GM12878 (cell line): ENCODE results near the gene SLC30A7. TPM values are rescaled to one million over a fixed set of nuclear protein-coding genes. Genes with fewer than 3 reads are reported as not detected.
"Not testable (repeated sequence)": the region's sequence is repeated elsewhere in the genome, so short reads cannot be mapped to it uniquely, and the experiment has no call there.

Experiments used
- ATAC-seq: fragments of 200-7000 bp; cut with Tn5 transposase; 3 replicates; pipeline ENCODE4 v1.9.1; 2020; ENCODE audit warnings: mild to moderate bottlenecking, moderate library complexity
- BruUV-seq: library from RNA; stranded (reverse); fragments of 400-500 nt; replicated peaks from 2 replicates; lab custom pipeline; 2021; lab: Mats Ljungman, UMichigan
- CTCF ChIA-PET: fragments of 300-600 bp; sonication (Branson Sonifier 250); formaldehyde crosslinking; extraction: SDS; loops from one replicate; lab custom pipeline; 2021; ENCODE audit warnings: inconsistent platforms; lab: Yijun Ruan, JAX
- POLR2A ChIA-PET: fragments of 350-600 bp; formaldehyde crosslinking; extraction: SDS; loops from one replicate; lab custom pipeline; 2021; ENCODE audit warnings: inconsistent platforms; lab: Charles Lee
- RAD21 ChIA-PET: fragments of 300-600 bp; sonication (Branson Sonifier 250); formaldehyde crosslinking; loops from one replicate; lab custom pipeline; 2023; ENCODE audit warnings: antibody characterized with exemption; ENCODE audit not compliant: unreplicated experiment; lab: Charles Lee
- SMC1A ChIA-PET: fragments of 300-600 bp; sonication (Branson Sonifier 250); formaldehyde crosslinking; loops from one replicate; lab custom pipeline; 2023; ENCODE audit not compliant: unreplicated experiment, uncharacterized antibody; lab: Charles Lee
- DNase-seq: peaks from one replicate; pipeline ENCODE4 v3.0.0-alpha.2; 2011; ENCODE audit warnings: low read depth, low spot score
- FAIRE-seq: peaks from 3 replicates; lab custom pipeline; 2011; peaks lifted over from hg19 to GRCh38; lab: Jason Lieb, UNC
- H2AFZ ChIP-seq: 2 replicates; pipeline ENCODE4 v1.6.0; 2011; ENCODE audit warnings: low read depth, low read length, control low read depth; ENCODE audit not compliant: control insufficient read depth
- H3K27ac ChIP-seq: 2 replicates; pipeline ENCODE4 v1.5.1; 2011; ENCODE audit warnings: control low read depth; ENCODE audit not compliant: control insufficient read depth, insufficient read depth
- H3K27me3 ChIP-seq, 2 experiments: replicated peaks in 1 of 2; 2 replicates each; pipeline versions ENCODE4 v1.6.0 to v1.6.1; 2011; ENCODE audit warnings: low read length in 1 of 2; ENCODE audit not compliant: control insufficient read depth in 2 of 2, insufficient read depth in 2 of 2
- H3K36me3 ChIP-seq, 2 experiments: 2 replicates each; pipeline ENCODE4 v1.5.1; 2011; ENCODE audit warnings: low read length in 1 of 2; ENCODE audit not compliant: control insufficient read depth in 2 of 2, insufficient read depth in 2 of 2
- H3K4me1 ChIP-seq: 2 replicates; pipeline ENCODE4 v1.6.1; 2011; ENCODE audit warnings: mild to moderate bottlenecking, low read length, moderate library complexity, mixed read lengths; ENCODE audit not compliant: control insufficient read depth, insufficient read depth
- H3K4me2 ChIP-seq: 2 replicates; pipeline ENCODE4 v1.6.0; 2011; ENCODE audit warnings: control low read depth; ENCODE audit not compliant: control insufficient read depth, insufficient read depth
- H3K4me3 ChIP-seq: fragments of 200-600 bp; sonication (generic); 2 replicates; pipeline ENCODE4 v1.5.1; 2016
- H3K79me2 ChIP-seq: 2 replicates; pipeline ENCODE4 v1.6.0; 2011; ENCODE audit warnings: low read length; ENCODE audit not compliant: control insufficient read depth, insufficient read depth
- H3K9ac ChIP-seq: 2 replicates; pipeline ENCODE4 v1.8.0; 2011; ENCODE audit warnings: low read length, control low read depth, mixed read lengths; ENCODE audit not compliant: control insufficient read depth, insufficient read depth
- H3K9me3 ChIP-seq: replicated peaks from 3 replicates; pipeline ENCODE4 v1.5.1; 2011; ENCODE audit warnings: mild to moderate bottlenecking, low read length; ENCODE audit not compliant: control insufficient read depth, insufficient read depth
- H4K20me1 ChIP-seq: 2 replicates; pipeline ENCODE4 v1.6.0; 2011; ENCODE audit not compliant: control insufficient read depth, insufficient read depth
- RAD21 ChIP-seq: IDR thresholded peaks from 2 replicates; pipeline ENCODE4 v1.6.1; 2011; ENCODE audit warnings: mild to moderate bottlenecking, low read depth, low read length, moderate library complexity; ENCODE audit not compliant: insufficient read depth
- TAF1 ChIP-seq: IDR thresholded peaks from 2 replicates; pipeline ENCODE4 v1.6.1; 2011; ENCODE audit warnings: mild to moderate bottlenecking, low read depth, low read length, borderline replicate concordance
- ZBTB4 ChIP-seq: fragments of 450-650 bp; formaldehyde crosslinking; IDR thresholded peaks from 2 replicates; pipeline ENCODE4 v1.4.0; 2022; ENCODE audit warnings: mild to moderate bottlenecking, moderate library complexity
- ZNF217 ChIP-seq: fragments of 450-650 bp; IDR thresholded peaks from 2 replicates; pipeline ENCODE4 v1.6.1; 2017; ENCODE audit warnings: antibody characterized with exemption, mild to moderate bottlenecking
- WGBS: methylation state at CpG from one replicate; pipeline ENCODE4 v1.1.6; 2016; ENCODE audit warnings: low lambda C conversion rate; ENCODE audit not compliant: insufficient replicate concordance, insufficient coverage; ENCODE audit errors: missing lambda C conversion rate; 5-methylcytosine and 5-hydroxymethylcytosine counted together
- in situ Hi-C: fragments of 300-500 bp; cut with MboI; formaldehyde crosslinking; loops from 9 replicates; pipeline ENCODE4 v1.14.3; 2018; ENCODE audit warnings: mixed read lengths
- intact Hi-C: fragments of 100-400 bp; cut with micrococcal nuclease; formaldehyde crosslinking; loops from one replicate; pipeline ENCODE4 v1.14.2; 2022; ENCODE audit not compliant: unreplicated experiment
- polyA plus RNA-seq, 11 experiments: library from polyadenylated mRNA; depleted of rRNA in 4 of 11; unstranded in 6 of 11; stranded (reverse) in 5 of 11; fragments of >200 nt; fragmentation: Nextera tagmentation in 4 of 11; fragmentation: Illumina TruSeq in 1 of 11; extraction: Ambion mirVana in 4 of 11; extraction: Trizol in 1 of 11; gene quantifications; 1 replicate in 1 of 11; 2 replicates in 10 of 11; pipeline versions ENCODE4 v1.2.1 to v1.2.3, GENCODE V29; 2011 to 2016; ENCODE audit warnings: inconsistent platforms in 2 of 11, missing spikeins in 2 of 11, low read depth in 1 of 11
- total RNA-seq, 4 experiments: library from RNA; depleted of rRNA in 3 of 4; stranded (reverse); fragments of >200 nt in 3 of 4; fragmentation: Illumina TruSeq in 1 of 4; extraction: Trizol in 1 of 4; gene quantifications; 2 replicates each; pipeline versions ENCODE4 v1.2.1 to v1.2.3, GENCODE V29; 2013 to 2021

The SLC30A7 gene
- total and polyA plus RNA-seq, 10 of the 15 experiments (the other 5 are each of a cell fraction or from before 2014, with no cell fraction given), result 4.4 to 23.3 (median 16.9) TPM

GRCh38 chr1:100931716-100932115 is 35.8 kb downstream of the SLC30A7 start:
- no peaks in the 10 kb centered on the region for H3K79me2 ChIP-seq
- ChIA-PET POLR2A (no interaction called here), CTCF (interaction anchor here (1.4 to 1.6 kb wide), 4 partner anchors 28 to 356 kb away, joined by 3 to 5 read pairs (median 4); no protein-coding TSS in a partner anchor), RAD21 (no interaction called here), SMC1A (interaction anchor here (1.1 to 1.7 kb wide), 3 partner anchors 9 to 507 kb away, joined by 4 to 7 read pairs (median 5); no protein-coding TSS in a partner anchor)
- no TSS peak for BruUV-seq
- 100% methylated on average over 1 of the region's 1 CpG for WGBS
- no peak overlapping the region for H2AFZ ChIP-seq
- peaks cover 6% of the 10 kb centered on the region; the same call in 1 of the 2 replicates for H3K4me1 ChIP-seq
- ATAC-seq, result no peak
- TF ChIP-seq ZNF217 (no peak), TAF1 (no peak), ZBTB4 (CRISPR knock-in tag) (no peak), RAD21 (0 out of 2 replicates have a peak, but pooled peaks have one; percentile 22)
- H3K9ac ChIP-seq, result no peak overlapping the region
- H3K27me3 ChIP-seq, result no peaks in the 10 kb centered on the region
- H4K20me1 ChIP-seq, result no peaks in the 10 kb centered on the region
- H3K4me3 ChIP-seq, result no peak overlapping the region
- H3K36me3 ChIP-seq, result peaks cover 0 to 13% of the 10 kb centered on the region in 2 experiments; a peak in 2 of 4 replicates
- in situ Hi-C loops, result no loop called here
- no peak for DNase-seq
- H3K9me3 ChIP-seq, result no peaks in the 10 kb centered on the region
- intact Hi-C loops, result no loop called here
- FAIRE-seq, result no peak
- no peak overlapping the region for H3K27ac ChIP-seq
- no peak overlapping the region for H3K4me2 ChIP-seq

GRCh38 chr1:100933555-100933954 is 37.7 kb downstream of the SLC30A7 start:
- BruUV-seq, FAIRE-seq, RAD21 ChIA-PET, H3K4me2 ChIP-seq, H3K27ac ChIP-seq, H3K9ac ChIP-seq, H3K27me3 ChIP-seq, H2AFZ ChIP-seq, intact Hi-C loops, H3K79me2 ChIP-seq, POLR2A ChIA-PET, H3K4me1 ChIP-seq, ATAC-seq, DNase-seq, H4K20me1 ChIP-seq, H3K9me3 ChIP-seq, in situ Hi-C loops, H3K4me3 ChIP-seq: not testable (repeated sequence)
- ChIA-PET SMC1A (interaction anchor here (0.7 to 1.7 kb wide), 2 partner anchors 305 to 354 kb away, joined by 4 read pairs; no protein-coding TSS in a partner anchor), CTCF (interaction anchor here (0.9 kb wide), 1 partner anchor 305 kb away, joined by 3 read pairs; no protein-coding TSS in a partner anchor)
- H3K36me3 ChIP-seq, result peaks cover 0 to 13% of the 10 kb centered on the region in 2 experiments; a peak in 1 of 4 replicates
- 83% methylated on average over 2 of the region's 2 CpGs for WGBS
